ENCODE data around the gene CD69. TPM values are rescaled to one million over a fixed set of nuclear protein-coding genes. Genes with fewer than 3 reads are reported as not detected.

Gene CD69
- total and polyA plus RNA-seq, 7 donors = 2.3 to 31.4 (median 3.0) TPM

GRCh38 chr12:9792185-9792900, 31.6 kb upstream of the CD69 start:
- Histone ChIP-seq H3K36me3 (no peaks in the 10 kb centered on the region), H3K4me1 (no peaks in the 10 kb centered on the region), H3K27me3 (no peaks in the 10 kb centered on the region), H3K4me3 (no peak overlapping the region), H3K9me3 (no peaks in the 10 kb centered on the region), H3K27ac (no peak overlapping the region)
- TF ChIP-seq POLR2AphosphoS5 (IDR thresholded peaks at IDR 0.05) (no peak), POLR2A (IDR thresholded peaks at IDR 0.05) (no peak)
- no peak for DNase-seq
- WGBS, 2 donors = 14 to 43% methylated on average over 2 of the region's 2 CpGs
- intact Hi-C loops (cut with DNase I) = no loop called here

DNA sequence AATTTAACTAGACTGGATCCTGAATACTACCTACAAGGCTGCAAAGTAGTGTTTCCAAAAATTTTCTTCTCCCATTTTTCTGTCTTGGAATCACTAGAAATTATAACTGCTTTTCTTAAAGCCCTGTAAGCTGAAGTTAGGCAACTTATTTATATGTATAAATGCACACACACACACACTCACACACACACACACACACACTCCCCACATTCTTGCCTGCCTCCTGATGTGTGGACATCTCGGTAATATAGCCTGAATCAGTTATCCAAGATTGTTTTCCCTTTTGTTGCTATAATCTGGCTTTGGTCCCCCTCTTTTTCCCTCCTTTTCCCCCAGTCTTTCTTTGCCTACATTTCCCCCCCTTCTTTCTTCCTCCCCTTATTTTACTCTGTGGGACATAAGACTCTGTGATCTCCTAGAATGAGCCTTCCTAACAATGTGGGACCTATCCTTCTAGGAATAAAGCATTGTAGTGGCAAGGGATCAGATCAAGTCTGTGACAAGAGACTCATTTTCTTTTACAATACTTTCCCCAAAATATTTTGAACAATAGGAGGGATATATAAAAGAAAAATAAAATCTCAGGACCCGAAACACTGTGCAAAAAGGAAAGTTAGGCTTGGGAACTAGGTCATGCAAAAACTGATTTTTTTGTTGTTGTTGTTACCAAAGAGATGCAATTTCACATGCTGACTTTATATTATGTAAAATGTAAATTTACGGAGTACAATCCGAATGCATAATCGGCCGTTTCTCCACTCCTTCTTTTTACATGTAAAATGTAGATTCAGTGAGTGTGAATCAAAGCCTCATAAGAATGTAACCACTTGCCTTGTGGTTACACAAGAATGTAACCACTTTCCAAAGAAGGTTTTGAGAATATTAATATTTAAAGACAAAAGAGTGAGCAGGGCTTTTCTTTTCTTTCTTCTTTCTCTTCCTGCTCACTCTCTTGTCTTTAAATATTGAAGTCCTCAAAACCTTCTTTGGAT, 26.3 kb upstream of the CD69 start:
- Histone ChIP-seq H3K27ac (no peak overlapping the region), H3K27me3 (no peaks in the 10 kb centered on the region), H3K4me3 (no peak overlapping the region), H3K36me3 (no peaks in the 10 kb centered on the region), H3K4me1 (no peaks in the 10 kb centered on the region), H3K9me3 (no peaks in the 10 kb centered on the region)
- no peak for DNase-seq
- intact Hi-C loops (cut with DNase I) = no loop called here
- 81 to 84% methylated on average over 6 of the region's 6 CpGs for WGBS, 2 donors
- TF ChIP-seq POLR2A (IDR thresholded peaks at IDR 0.05) (no peak), EP300 (IDR thresholded peaks at IDR 0.05) (no peak)

- no peak for DNase-seq
- H3K27ac ChIP-seq = no peak overlapping the region
- H3K27me3 ChIP-seq = no peaks in the 10 kb centered on the region
- no peaks in the 10 kb centered on the region for H3K36me3 ChIP-seq
- no peak overlapping the region for H3K4me3 ChIP-seq
- H3K9me3 ChIP-seq = no peaks in the 10 kb centered on the region
- intact Hi-C loops (cut with DNase I) = no loop called here
- H3K4me1 ChIP-seq = no peaks in the 10 kb centered on the region
- TF ChIP-seq POLR2AphosphoS5 (IDR thresholded peaks at IDR 0.05) (no peak), EP300 (IDR thresholded peaks at IDR 0.05) (no peak), POLR2A (IDR thresholded peaks at IDR 0.05) (no peak)
- TF ChIP-seq, protein P1, sequence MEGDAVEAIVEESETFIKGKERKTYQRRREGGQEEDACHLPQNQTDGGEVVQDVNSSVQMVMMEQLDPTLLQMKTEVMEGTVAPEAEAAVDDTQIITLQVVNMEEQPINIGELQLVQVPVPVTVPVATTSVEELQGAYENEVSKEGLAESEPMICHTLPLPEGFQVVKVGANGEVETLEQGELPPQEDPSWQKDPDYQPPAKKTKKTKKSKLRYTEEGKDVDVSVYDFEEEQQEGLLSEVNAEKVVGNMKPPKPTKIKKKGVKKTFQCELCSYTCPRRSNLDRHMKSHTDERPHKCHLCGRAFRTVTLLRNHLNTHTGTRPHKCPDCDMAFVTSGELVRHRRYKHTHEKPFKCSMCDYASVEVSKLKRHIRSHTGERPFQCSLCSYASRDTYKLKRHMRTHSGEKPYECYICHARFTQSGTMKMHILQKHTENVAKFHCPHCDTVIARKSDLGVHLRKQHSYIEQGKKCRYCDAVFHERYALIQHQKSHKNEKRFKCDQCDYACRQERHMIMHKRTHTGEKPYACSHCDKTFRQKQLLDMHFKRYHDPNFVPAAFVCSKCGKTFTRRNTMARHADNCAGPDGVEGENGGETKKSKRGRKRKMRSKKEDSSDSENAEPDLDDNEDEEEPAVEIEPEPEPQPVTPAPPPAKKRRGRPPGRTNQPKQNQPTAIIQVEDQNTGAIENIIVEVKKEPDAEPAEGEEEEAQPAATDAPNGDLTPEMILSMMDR (IDR thresholded peaks at IDR 0.05) = no peak
- 65 to 82% methylated on average over 3 of the region's 3 CpGs for whole genome bisulfite sequencing, 2 donors
Observed at GRCh38 chr12:9784816-9785215, 24.1 kb upstream of the CD69 start.

DNA sequence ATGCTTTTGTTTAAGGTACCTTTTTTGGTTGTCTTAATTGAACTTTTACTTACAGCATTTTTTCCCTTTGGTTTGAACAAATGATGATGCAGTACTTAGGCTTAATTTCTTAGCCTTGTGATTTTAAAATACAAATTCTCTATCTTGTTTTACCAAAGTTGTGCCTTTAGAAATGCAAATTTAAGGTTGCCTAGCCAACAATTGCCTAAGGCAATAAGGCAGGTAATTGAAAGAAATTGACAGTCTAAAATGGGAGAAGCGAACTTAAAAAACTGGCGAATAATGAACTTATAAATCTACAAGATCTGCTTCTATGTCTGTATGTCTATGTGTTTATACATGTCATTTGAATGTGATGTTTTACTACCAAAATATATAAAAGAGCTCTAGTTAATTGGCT, 23.6 kb upstream of the CD69 start:
- Histone ChIP-seq H3K27me3 (no peaks in the 10 kb centered on the region), H3K9me3 (no peaks in the 10 kb centered on the region), H3K4me3 (no peak overlapping the region), H3K36me3 (no peaks in the 10 kb centered on the region), H3K27ac (no peak overlapping the region), H3K4me1 (no peaks in the 10 kb centered on the region)
- 95% methylated on average over 2 of the region's 2 CpGs for WGBS, 2 donors
- intact Hi-C loops (cut with DNase I) = no loop called here
- TF ChIP-seq POLR2AphosphoS5 (IDR thresholded peaks at IDR 0.05) (no peak), EP300 (IDR thresholded peaks at IDR 0.05) (no peak)
- DNase-seq = no peak

DNA sequence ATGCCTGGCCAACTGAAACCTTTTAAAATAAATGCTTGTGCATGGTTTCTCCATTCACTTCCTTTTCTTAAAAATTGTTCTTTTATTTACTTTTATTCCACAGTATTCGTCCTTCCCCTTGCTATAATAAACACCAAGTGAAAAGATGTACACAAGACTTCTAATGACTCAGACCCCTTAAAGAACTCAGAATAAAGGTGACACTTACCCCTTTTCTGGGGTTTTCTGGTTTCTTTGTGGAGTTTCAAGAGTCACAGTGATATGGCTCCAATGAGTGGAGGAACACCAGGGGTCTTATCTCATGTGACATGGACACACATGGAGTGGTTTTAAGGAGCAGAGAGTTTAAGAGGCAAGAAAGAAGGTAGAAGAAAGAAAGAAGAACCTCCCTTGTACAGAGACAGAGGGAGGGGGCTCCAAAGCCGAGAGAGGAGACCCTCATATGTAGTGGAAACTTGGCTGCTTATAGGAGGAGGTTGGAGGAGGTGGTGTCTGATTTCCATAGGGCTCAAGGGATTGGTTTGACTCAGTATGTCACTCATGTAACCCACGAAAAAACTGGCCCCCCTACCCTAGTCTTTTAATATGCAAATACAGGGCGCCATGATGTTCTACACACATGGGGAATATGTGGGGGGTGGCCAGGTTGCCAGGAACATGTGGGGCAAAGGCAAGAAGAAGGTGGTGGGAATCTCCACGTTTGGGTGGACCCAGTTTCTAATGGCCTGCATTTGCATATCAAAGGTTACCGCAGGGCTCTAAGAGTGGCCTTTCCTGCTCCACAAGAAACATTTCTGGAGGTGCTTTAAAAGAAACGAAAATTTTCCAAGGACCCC, 22.1 kb upstream of the CD69 start:
- H3K4me1 ChIP-seq = no peaks in the 10 kb centered on the region
- no peak overlapping the region for H3K27ac ChIP-seq
- 83 to 85% methylated on average over 7 of the region's 7 CpGs for WGBS, 2 donors
- no peak overlapping the region for H3K4me3 ChIP-seq
- intact Hi-C loops (cut with DNase I) = no loop called here
- no peak for DNase-seq
- no peak for TF ChIP-seq POLR2A (IDR thresholded peaks at IDR 0.05)
- TF ChIP-seq, protein P1 (IDR thresholded peaks at IDR 0.05) = no peak
- no peak for TF ChIP-seq POLR2AphosphoS5 (IDR thresholded peaks at IDR 0.05)
- TF ChIP-seq EP300 (IDR thresholded peaks at IDR 0.05) = no peak
- no peaks in the 10 kb centered on the region for H3K36me3 ChIP-seq
- no peaks in the 10 kb centered on the region for H3K9me3 ChIP-seq
- H3K27me3 ChIP-seq = no peaks in the 10 kb centered on the region

Data from sigmoid colon (tissue), 7 donors.